ENCODE measurements around the gene PARD3.
"Not testable (repeated sequence)": the region's sequence is repeated elsewhere in the genome, so short reads cannot be mapped to it uniquely, and the experiment has no call there.

PARD3 gene

DNA sequence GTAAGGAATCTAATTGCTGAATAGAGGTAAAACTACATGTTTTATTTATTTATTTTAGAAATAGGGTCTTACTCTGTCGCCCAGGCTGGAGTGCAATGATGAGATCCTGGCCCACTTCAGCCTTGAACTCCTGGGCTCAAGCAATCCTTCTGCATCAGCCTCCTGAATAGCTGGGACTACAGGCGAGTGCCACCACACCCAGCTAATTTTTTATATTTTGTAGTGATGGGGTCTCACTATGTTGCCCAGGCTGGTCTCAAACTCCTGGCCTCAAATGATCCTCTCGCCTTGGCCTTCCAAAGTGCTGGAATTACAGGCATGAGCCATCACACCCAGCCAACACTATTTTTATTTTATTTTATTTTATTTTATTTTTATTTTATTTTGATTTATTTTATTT lies 170.3 kb downstream of the PARD3 start:
- not testable (repeated sequence) for DNase-seq

DNA sequence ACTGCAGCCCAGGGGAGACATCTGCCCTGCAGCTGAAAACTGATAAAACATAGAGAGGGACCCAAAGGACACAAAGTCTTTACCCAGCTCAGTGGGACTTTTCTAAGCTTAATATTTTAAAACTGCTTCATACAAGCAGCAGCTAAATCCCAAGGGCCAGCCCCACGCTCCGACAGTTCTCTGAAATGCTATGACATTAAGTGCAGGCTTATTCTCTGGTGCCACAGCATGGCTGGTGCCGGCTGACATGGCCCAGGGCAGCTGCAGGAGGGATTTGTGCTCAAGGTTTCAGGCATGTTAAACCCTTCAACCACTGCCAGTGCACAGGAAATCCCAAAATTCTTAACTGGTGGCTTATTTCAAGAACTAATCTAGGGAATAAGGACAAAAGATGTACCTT lies 170.9 kb downstream of the PARD3 start:
- DNase-seq: no peak

DNA sequence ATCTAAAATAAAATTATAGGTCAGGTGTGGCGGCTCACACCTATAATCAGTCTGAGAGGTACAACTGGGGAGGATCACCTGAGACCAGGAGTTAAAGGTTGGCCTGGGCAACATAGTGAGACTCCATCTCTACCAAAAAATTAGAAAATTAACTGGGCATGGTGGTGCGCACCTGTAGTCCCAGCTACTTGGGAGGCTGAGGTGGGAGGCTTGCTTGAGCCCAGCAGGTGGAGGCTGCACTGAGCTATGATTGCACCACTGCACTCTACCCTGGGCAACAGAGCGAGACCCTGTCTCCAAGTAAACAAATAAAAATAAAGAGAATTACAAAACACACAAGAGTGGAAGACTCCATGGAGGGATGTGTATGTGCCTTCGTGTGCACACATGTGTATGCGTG lies 171.5 kb downstream of the PARD3 start:
- no peak for DNase-seq

DNA sequence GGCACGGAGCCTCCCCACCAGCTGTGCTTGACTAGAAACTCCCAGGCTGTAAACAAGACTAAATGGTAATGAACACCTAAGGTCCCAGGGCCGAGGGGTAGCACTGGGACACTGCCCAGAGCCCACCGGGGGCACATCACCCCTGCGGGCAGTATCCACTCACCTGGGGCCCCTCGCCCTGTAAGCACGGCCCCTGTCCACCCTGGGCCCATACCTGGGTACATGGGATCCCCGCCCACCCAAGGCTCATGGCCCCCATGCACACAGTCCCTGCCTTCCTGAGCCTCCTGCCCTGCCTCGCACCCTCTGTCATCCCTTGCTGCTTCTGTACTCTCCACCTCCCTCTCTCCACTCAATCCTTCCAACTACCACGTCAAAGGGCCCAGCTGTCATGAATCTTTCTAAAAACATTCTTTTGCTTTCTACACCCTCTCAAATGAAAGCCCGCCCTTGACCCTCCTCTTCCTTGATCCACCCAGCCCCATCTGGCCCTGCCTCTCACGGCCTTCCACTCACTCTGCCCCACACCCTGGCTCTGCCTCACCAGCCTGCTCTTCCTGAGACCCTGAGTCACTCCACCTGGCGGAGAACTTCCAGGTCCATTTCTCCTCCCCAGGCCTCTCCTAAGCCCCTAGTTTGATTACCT lies 173.1 kb downstream of the PARD3 start:
- no peak for DNase-seq

DNA sequence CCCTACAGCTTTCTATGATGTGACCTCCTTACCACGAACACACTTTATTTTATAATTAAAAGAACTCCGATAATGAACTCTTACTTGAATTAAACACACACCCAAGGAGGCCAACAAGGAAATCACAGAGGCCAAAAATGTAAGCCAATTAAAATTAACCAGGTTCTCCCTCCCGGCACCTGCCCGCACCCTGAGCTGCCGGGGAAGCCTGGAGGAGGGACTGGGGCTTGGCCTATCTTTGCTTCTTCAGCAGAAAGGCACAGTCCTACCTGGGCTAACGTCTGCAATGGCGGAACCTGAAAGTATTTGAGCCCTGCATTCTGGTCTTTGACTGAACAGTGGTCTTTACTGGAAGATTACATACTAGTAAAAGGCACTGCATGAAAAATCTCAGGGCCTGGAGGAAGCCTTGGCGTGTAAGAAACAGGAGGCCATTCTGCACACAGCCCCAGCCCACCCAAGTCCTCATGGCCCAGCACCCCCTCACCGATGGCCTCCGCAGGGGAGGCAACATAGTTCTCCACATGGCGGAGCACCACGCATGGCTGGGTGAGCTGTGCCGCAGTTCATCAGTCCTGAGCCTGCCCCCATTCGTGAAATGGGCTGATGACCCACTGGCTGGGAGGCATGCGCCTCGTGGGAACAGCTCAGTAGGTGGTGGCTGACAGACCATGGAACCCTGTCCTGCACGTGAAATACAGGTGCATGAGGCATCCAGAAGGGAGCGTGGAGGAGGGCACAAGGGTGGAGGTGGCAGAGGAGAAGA lies 173.8 kb downstream of the PARD3 start:
- no peak for DNase-seq

DNA sequence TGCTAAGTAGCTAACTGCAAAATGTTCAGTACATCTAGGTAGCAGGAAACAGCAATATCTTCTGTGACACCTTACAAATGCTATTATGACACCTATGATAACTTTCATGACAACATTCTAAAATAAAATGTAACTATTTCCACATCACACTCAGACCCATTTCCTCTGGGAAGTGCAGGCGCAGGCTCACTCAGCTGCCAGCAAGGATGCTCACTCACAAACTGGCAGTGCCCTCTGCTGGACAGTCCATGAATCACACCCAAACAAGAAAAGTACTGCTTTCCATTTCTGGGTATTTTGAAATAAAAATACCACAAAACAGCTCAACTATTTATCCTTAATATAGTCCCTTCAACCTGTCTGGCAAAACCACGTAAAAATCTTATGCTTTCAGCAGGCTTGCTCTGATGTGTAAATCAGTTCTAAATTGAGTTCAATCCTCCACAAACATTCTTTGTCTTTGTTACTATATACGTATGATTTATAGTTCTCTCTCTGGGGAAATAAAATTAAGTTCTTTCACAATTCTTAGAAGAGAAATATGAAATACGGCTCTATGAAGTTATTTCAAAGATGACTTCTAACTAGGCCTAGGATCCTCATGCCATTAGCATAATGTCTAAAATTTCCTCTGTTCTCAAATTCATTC lies 176.6 kb downstream of the PARD3 start:
- peak; percentile 44 for DNase-seq

DNA sequence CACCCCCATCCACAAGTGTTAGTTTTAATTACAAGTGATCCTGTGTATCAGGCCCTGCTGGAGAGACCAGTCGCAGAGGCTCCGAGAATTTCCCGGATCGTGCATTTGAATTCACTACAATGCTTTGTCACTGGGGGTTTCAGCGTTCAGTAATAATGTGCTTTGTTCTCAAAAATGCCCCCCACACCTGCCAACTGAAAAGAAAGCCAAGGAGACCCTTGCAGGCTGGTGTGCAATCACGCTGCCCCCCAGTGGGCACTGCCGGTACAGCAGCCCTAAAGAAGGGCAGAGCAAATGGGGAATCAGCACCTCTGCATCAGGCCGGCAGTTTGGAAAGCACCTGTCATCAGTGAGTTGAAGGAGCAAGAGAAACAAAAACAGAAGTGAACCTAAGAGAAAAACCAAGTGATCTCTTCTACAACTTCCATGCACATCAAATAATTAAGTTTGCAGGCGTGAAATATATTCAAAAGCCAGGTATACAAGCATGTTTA lies 177.6 kb downstream of the PARD3 start:
- peak; percentile 38 for DNase-seq

DNA sequence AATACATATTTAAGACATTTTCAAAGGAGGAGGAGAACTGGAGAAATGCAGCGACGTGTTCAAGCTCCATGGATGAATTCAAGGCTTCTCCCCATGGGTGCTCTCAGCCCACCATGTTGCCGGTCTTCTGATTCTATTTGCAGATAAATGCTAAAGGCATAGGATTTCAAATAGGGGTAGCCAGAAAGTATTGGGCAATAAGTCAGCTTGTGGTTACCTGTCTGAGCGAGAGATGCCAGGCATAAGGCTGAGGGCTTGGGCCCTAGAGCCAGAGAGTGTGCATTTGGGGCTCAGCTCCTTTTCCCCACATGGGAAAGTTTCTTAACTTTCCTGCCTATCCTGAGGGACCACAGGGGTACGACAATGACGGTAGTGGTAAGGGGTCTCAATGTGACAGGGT lies 180.0 kb downstream of the PARD3 start:
- DNase-seq: no peak

DNA sequence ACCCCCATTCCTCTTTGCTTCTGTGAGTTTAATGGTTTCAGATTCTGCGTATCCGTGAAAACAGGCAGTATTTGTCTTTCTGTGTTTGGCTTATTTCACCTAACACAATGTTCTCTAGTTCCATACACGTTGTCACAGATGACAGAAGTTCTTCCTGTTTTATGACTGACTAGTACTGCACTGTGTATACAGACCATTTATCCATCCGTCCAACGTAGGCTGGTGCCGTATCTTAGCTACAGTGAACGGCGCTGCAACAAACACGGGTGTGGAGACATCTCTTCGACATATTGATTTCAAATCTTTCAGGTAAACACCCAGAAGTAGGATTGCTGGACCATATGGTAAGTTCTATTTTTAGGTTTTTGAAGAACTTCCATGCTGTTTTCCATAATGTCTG lies 181.7 kb downstream of the PARD3 start:
- no peak for DNase-seq

DNA sequence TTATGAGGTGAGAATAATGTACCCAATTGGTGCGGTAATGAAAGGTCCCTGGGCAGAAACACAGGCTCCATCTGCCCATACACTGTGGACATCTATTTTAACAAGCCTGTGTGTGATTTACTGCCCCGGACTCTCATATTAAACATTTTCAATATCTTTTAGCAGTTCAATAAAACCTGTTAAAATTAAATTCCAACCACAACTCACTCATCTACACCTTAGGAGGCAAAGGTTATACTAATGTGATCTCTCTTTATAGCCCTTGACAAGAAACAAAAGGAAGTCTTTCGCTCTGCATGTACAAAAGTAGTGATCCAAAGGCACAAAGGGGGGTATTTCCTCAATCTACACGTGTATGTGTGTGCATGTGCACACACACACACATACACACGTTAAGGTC lies 186.0 kb downstream of the PARD3 start:
- no peak for DNase-seq

DNA sequence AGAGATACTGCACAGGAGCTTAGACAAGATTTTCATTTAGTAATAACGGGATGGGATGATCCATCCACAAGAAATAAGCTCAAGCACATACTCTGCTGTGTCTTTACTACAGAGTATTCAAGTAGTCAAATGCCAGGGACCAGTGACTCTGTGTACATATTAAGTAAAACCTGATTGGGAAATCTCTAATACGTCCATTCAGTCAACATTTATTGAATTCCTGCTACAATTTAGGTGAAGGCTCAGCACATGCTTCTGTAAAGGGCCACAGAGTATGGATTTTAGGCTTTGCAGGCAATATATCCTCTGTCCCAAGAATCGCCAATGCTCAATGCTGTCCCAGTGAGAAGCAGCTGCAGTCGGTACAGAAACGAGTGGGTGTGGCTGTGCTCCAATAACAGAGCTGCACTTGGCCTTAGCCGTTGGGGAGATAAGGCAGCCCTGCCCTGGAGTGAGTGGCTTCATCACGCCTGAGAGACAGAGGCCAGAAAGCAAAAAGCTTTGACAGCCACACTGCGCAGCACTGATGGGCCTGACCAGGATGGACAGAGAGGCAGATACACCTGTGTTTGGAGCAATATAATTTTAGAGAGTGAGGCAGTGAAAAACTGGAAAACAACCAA lies 186.8 kb downstream of the PARD3 start:
- DNase-seq: no peak

DNA sequence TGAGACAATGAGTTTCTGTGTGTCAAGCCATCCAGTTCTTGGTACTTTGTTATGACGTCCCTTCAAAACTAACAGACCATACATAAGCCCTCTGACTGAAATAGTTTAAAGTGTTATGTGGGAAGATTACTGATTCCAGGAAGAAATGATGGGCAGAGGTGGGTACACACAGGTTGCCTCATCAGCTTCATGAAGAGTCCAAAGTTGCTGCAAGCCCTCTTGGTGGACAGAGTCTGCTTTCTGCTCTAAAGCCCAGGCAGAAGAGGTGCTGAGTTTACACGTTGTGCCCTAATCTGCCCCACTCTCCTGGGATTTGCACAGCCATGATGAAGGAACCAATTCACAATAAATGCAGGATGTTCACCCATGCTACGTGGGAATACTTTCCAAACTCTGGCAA lies 187.4 kb downstream of the PARD3 start:
- no peak for DNase-seq

DNA sequence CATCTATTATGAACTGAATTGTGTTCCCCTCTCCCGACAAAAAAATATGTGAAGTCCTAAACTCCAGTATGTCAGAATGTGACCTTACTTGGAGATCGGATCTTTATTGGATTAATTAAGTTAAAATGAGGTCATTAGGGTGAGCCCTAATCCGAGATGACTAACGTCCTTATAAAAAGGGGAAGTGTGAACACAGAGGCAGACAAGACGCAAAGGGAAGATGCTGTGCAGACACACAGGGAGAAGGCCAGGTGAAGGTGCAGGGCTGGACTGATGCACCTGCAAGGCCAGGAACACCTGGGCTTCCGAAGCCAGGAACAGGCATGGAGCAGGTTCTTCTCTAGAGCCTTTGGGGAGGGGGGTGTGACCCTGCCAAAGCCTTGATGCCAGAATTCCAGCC lies 187.8 kb downstream of the PARD3 start:
- no peak for DNase-seq

DNA sequence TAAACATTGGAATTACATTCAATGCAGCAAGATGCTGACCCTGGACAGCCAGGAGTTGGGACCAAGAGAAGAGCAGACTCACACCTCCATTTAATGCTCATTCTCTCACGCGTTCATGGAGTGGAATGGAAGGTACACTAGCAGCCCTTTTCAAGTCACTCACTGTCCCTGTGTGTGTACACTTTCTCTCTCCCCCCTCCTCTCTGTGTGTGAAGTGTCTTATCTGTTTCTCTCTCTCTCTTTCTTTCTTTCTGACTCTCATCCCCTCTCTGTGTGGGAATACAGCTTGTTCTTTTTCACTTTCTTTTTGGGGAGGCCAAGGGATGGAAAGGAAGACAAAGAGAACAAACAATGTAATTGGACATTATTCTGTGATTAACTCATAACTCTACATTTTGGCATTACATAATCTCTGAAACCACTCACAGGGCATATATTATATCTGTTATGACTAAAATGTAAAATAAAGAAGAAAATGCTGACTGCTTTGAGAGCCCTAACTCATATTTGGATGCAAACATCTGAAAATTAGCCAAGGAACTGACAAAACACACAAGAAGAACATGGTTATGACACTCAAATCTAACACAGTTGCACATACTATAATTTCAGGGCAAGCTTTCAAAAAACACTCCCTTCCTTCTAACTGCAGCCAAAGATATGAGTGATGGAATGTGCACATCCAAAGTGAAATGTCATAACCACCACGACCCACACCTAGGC lies 188.8 kb downstream of the PARD3 start:
- DNase-seq: no peak

DNA sequence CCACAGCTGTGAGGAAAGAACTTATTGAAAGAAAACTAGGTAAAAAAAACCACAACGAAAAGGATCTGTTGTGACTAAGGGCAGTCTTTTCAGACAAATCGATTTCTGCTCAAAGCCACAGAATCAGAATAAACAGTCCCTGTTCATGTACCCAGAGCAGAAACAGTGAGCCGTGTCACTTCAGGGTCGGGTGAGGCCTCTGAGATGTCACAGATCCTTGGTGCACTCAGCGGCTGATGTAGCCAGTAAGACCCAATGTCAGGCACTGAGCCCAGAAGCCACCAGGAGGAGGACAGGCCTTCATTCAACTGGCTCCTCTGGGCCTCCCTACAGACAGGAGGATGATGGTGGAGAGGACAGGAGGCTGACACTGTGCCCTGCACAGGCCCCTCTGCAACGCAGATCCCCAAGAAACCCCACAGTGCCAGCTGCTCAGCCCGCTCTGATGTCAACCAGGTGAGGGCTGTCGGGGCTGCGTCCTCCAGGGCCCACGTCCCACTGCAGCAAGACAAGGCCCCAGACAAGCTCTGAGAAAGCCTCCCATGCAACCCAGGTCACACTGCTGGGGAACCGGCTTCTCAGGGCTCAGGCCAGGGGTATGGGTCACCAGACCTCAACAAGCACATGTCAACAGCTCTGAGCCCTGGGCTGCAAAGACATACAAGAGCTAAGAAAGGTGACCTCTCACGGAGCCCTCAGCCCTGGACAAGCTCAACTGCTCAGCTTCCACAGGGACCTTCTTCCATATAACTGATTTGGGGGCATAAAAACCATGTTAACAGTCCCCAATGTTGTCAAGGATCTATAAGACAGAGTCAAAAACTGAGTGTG lies 190.6 kb downstream of the PARD3 start:
- DNase-seq: no peak

DNA sequence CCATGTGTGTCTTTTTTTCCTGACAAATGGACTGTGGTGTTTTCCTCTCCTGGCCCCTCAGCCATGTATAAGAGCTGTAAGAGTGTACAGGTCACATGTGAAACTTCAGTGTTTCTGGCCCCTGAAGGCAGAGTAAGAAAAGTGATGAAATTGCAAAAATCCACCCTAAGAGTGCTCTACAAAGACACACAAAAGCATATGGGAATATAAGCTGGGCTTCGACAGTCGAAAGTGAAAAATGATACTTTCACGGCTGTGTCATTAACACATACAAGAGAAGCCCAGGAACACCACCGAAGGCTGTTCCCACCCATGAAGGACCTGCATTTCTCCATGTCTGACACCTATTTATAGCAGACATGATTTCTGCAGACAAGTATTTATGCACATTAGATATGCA lies 192.2 kb downstream of the PARD3 start:
- no peak for DNase-seq

DNA sequence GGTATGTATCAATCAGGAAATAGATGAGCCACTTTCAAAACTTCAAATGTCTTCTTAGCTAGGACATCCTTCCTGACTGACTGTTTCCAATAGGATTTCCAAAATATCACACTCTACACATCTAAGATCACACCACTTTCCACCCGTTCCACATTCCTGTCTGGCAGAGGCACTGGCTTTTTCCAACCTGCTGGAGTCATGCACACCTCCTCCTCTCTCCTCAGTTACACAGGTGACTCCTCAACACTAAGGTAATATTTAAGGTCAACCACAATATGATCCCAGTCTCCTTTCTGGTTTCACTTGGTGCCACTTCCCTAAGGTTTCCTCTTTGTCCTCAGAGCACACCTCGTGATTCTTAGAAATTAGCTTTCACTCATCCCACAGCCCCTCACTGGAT lies 196.5 kb downstream of the PARD3 start:
- DNase-seq: no peak

DNA sequence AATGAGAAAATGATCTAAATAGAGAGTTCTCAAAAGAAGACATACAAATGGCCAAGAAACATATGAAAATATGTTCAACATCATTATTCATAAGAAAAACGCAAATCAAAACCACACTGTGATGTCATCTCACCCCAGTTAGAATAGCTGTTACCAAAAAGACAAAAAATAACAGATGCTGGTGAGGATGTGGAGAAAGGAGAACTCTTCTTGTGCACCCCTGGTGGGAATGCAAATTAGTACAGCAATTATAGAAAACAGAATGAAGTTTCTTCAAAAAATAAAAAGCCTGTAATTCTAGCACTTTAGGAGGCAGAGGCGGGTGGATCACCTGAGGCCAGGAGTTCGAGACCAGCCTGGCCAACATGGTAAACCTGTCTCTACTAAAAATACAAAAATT lies 199.3 kb downstream of the PARD3 start:
- DNase-seq: no peak

DNA sequence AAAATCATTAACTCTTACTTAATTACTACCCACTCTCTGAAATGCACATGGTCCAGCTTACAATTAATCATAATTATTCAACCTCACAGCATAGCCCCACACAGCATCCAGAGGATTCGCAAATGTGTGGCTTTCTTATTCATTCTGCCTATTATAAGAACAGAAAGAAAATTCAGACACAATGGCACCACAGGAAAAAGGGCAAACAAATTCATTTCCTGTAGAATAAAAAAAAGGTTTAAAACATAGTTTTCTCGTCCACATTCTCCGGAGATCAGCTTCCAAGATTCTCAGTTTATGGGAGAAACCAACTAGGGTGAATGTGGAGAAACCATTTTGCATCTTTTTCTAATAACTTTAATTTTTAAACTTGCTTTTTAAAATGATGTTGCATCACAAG lies 201.6 kb downstream of the PARD3 start:
- DNase-seq: no peak

DNA sequence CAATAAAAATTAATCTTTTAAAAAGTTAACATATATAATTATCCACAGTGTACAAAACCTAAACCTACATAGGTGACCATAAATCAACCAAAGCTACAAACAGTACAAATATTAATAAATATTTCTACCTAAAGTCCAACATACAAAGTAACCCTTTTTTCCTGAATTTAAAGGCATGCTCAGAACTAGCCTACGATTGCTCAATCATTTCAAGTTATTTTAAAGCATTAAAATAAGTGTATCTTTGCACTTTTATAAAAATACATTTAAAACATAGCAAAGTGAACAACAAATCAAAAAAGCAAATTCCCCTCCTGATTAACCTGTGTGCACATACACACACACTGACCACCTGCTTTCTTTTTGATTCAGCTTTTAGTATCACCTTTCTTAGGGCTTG lies 202.2 kb downstream of the PARD3 start:
- DNase-seq: no peak

DNA sequence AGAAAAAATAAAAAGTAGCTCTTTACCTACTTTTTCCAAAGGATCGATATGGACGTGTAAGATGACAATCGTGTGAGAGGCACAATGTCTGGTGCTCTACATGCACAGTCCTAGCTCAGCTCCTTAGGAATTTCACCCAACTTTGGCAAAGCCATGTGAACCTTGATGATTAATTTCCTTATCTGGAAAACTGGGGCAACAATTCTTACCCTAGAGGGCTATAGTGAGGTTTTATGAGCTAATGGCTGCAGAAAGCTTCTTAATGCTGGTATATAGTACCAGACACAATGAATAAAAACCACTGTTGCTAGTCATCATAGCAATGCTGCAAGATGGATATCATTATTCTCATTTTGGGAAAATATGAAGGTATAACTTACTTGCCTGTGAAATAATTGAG lies 202.7 kb downstream of the PARD3 start:
- no peak for DNase-seq

Data from effector CD8-positive, alpha-beta T cell (primary cell).